Gastrocnemius medialis (tissue), 4 donors: ENCODE measurements around the gene EGFR.

Source experiments
- CTCF ChIP-seq, 5 experiments: fragments of 450-650 bp in 3 of 5; fragments of 200-600 bp in 2 of 5; sonication (generic) in 2 of 5; IDR thresholded peaks in 4 of 5; conservative IDR thresholded peaks in 1 of 5; 1 replicate in 4 of 5; 2 replicates in 1 of 5; pipeline ENCODE4 v1.5.1; 2016 to 2019; ENCODE audit warnings: antibody characterized with exemption in 5 of 5, mild to moderate bottlenecking in 3 of 5, moderate library complexity in 3 of 5
- POLR2A ChIP-seq, 2 donors: fragments of 450-650 bp; IDR thresholded peaks; one replicate each; pipeline ENCODE4 v1.6.1; 2017; ENCODE audit warnings: antibody characterized with exemption in 2 of 2, mild to moderate bottlenecking in 2 of 2, moderate library complexity in 2 of 2

DNA sequence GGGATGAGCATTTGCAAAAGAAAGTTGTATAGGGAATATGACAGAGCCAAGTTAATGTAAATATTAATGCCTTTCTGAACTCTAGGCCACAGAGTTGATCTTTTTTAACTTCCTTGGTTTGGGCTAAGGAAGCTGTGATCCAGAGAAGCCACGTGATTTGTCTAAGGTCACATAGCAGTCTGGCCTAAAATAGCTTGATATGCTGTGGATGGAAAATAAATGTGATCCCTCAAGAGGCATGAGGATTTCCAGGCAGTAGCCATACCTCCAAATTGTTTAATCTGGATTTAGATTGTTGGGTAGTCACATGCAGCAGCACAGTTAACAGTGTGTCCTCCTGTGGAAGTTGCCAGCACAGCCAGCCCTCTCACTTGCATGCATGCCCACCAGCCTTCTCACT lies 180.6 kb downstream of the EGFR start:
- no peak for TF ChIP-seq CTCF (IDR thresholded peaks at IDR 0.05 in 4 of 5, conservative IDR thresholded peaks at IDR 0.05 in 1 of 5)
- TF ChIP-seq POLR2A (IDR thresholded peaks at IDR 0.05), result no peak
